Testis (tissue), 2 donors: ENCODE results near the gene TRMT61A.

Experiments
- POLR2A ChIP-seq: fragments of 450-650 bp; IDR thresholded peaks from one replicate; pipeline ENCODE4 v1.6.1; 2017; ENCODE audit warnings: antibody characterized with exemption, mild to moderate bottlenecking, moderate library complexity
- TF ChIP-seq, protein P1 (sequence below), 3 experiments: fragments of 450-650 bp in 2 of 3; fragments of 200-600 bp in 1 of 3; sonication (generic) in 1 of 3; IDR thresholded peaks; one replicate each; pipeline ENCODE4 v1.5.1; 2016 to 2019; ENCODE audit warnings: antibody characterized with exemption in 3 of 3, mild to moderate bottlenecking in 2 of 3, moderate library complexity in 1 of 3

DNA sequence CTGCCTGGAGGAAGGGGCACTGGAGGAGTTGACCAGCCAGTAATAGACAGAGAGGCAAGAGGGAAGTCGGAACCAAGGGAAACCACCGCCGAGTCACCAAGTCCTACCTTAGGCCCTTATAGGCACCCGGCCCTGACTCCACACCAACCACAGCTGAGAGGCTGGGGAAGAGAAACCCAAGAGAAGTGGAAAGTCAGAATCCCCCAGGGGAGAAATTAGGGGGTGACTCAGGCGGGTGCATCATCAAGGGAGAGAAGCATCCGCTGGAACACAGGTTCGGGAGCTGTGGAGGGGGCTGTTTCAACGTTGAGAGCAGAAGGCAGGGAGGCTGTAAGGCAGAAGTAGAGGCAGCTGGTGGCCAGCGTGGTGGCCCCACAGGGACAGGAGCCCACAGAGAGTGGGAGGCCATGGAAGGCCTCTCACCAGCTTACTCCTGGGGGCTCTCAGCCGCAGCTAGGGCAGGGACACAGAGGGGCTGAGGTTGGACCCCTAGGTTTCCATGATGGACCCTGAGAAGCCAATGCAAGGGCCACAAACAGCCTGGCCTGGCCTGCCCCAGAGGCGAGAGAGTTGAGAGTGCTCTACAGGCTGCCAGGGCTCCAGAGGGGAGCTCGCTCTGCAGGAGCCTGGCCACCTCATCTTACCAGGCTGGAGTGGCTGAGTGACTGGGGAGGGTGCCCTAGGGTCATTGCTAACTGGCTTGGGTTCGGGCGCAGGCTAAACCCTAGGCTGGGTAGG lies 1.4 kb upstream of the TRMT61A start:
- TF ChIP-seq, protein P1, sequence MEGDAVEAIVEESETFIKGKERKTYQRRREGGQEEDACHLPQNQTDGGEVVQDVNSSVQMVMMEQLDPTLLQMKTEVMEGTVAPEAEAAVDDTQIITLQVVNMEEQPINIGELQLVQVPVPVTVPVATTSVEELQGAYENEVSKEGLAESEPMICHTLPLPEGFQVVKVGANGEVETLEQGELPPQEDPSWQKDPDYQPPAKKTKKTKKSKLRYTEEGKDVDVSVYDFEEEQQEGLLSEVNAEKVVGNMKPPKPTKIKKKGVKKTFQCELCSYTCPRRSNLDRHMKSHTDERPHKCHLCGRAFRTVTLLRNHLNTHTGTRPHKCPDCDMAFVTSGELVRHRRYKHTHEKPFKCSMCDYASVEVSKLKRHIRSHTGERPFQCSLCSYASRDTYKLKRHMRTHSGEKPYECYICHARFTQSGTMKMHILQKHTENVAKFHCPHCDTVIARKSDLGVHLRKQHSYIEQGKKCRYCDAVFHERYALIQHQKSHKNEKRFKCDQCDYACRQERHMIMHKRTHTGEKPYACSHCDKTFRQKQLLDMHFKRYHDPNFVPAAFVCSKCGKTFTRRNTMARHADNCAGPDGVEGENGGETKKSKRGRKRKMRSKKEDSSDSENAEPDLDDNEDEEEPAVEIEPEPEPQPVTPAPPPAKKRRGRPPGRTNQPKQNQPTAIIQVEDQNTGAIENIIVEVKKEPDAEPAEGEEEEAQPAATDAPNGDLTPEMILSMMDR (IDR thresholded peaks at IDR 0.05): no peak
- TF ChIP-seq POLR2A: no peak
